Measurements from ENCODE around the gene MAGEE1. TPM values are rescaled to one million over a fixed set of nuclear protein-coding genes. Genes with fewer than 3 reads are reported as not detected.

Gene MAGEE1
- total and polyA plus RNA-seq, 10 donors, result 2.3 to 5.4 (median 3.7) TPM

- H3K27me3 ChIP-seq (replicated peaks in 1 of 7), result no peaks in the 10 kb centered on the region
- intact Hi-C loops (cut with DNase I; ENCODE audit: low total_unique reads), result no loop called here
Observed at GRCh38 chrX:76439188-76439587, 11.7 kb downstream of the MAGEE1 start.

GRCh38 chrX:76453737-76454406 is 26.4 kb downstream of the MAGEE1 start:
- H3K27me3 ChIP-seq (replicated peaks in 1 of 7), result no peaks in the 10 kb centered on the region
- peak; percentile 30 for DNase-seq
- no peak for TF ChIP-seq POLR2A (IDR thresholded peaks at IDR 0.05)
- TF ChIP-seq POLR2AphosphoS5 (IDR thresholded peaks at IDR 0.05), result no peak
- TF ChIP-seq CTCF (IDR thresholded peaks at IDR 0.05 in 8 of 11, conservative IDR thresholded peaks at IDR 0.05 in 3 of 11), result no peak
- WGBS, 5 donors, result 60 to 93% (median 66%) methylated on average over 2 of the region's 2 CpGs
- no peaks in the 10 kb centered on the region for H3K36me3 ChIP-seq
- H3K9me3 ChIP-seq, result no peaks in the 10 kb centered on the region
- H3K27ac ChIP-seq, result no peak overlapping the region
- no peak overlapping the region for H3K4me3 ChIP-seq
- H3K4me1 ChIP-seq, result no peaks in the 10 kb centered on the region
- intact Hi-C loops (cut with DNase I; ENCODE audit: low total_unique reads), result loop anchor here (10.0 kb wide), 1 partner anchor 169 kb away; no protein-coding TSS in a partner anchor

More at GRCh38 chrX:76439188-76439587, 11.7 kb downstream of the MAGEE1 start:
- Histone ChIP-seq H3K36me3 (no peaks in the 10 kb centered on the region), H3K4me1 (no peaks in the 10 kb centered on the region), H3K9me3 (peaks cover 0 to 38% (median 28%) of the 10 kb centered on the region in 8 donors), H3K4me3 (no peak overlapping the region), H3K27ac (no peak overlapping the region)
- no peak for DNase-seq
- TF ChIP-seq CTCF (IDR thresholded peaks at IDR 0.05 in 8 of 11, conservative IDR thresholded peaks at IDR 0.05 in 3 of 11) (no peak), POLR2A (IDR thresholded peaks at IDR 0.05) (no peak), POLR2AphosphoS5 (IDR thresholded peaks at IDR 0.05) (no peak)

- intact Hi-C loops (cut with DNase I; ENCODE audit: low total_unique reads), result loop anchor here (10.0 kb wide), 1 partner anchor 170 kb away; no protein-coding TSS in a partner anchor
- 18 to 30% (median 22%) methylated on average over 3 of the region's 3 CpGs for WGBS, 5 donors
- Histone ChIP-seq H3K9me3 (no peaks in the 10 kb centered on the region), H3K4me3 (no peak overlapping the region), H3K36me3 (no peaks in the 10 kb centered on the region), H3K27me3 (replicated peaks in 1 of 7) (no peaks in the 10 kb centered on the region), H3K4me1 (no peaks in the 10 kb centered on the region), H3K27ac (no peak overlapping the region)
- TF ChIP-seq POLR2AphosphoS5 (IDR thresholded peaks at IDR 0.05) (no peak), CTCF (IDR thresholded peaks at IDR 0.05 in 8 of 11, conservative IDR thresholded peaks at IDR 0.05 in 3 of 11) (peak in 9 of 11 experiments; percentile 18 to 61 (median 50))
- DNase-seq, result peak; percentile 24
Observed at GRCh38 chrX:76454456-76454927, 27.0 kb downstream of the MAGEE1 start.

GRCh38 chrX:76477353-76477752 is 49.8 kb downstream of the MAGEE1 start:
- no peak for TF ChIP-seq POLR2A (IDR thresholded peaks at IDR 0.05)
- TF ChIP-seq POLR2AphosphoS5 (IDR thresholded peaks at IDR 0.05), result no peak
- no peak for TF ChIP-seq CTCF (IDR thresholded peaks at IDR 0.05 in 8 of 11, conservative IDR thresholded peaks at IDR 0.05 in 3 of 11)
- Histone ChIP-seq H3K36me3 (no peaks in the 10 kb centered on the region), H3K4me3 (no peak overlapping the region), H3K9me3 (peaks cover 0 to 33% (median 2%) of the 10 kb centered on the region in 8 donors), H3K27me3 (replicated peaks in 1 of 7) (no peaks in the 10 kb centered on the region), H3K4me1 (no peaks in the 10 kb centered on the region), H3K27ac (no peak overlapping the region)
- WGBS, 5 donors, result 29 to 77% (median 67%) methylated on average over 2 of the region's 2 CpGs
- intact Hi-C loops (cut with DNase I; ENCODE audit: low total_unique reads), result no loop called here
- DNase-seq, result no peak

Measured in spleen (tissue), 11 donors.